Measurements from ENCODE around the gene SPAAR. TPM values are rescaled to one million over a fixed set of nuclear protein-coding genes. Genes with fewer than 3 reads are reported as not detected.

SPAAR gene
- total RNA-seq, 1 experiment from 2014 or later: 0.37 TPM

GRCh38 chr9:35948451-35948850, 39.2 kb downstream of the SPAAR start:
- CTCF ChIA-PET: no interaction called here
- no peaks in the 10 kb centered on the region for H3K9me3 ChIP-seq (ENCODE audit: low read depth, low read length, poor library complexity, severe bottlenecking)
- H3K27me3 ChIP-seq (replicated peaks; ENCODE audit: insufficient read depth, low read depth, low read length, poor library complexity): peaks cover 12% of the 10 kb centered on the region
- H3K4me1 ChIP-seq (ENCODE audit: insufficient read depth, low read length, poor library complexity, severe bottlenecking): peaks cover 5% of the 10 kb centered on the region
- no peak overlapping the region for H3K4me3 ChIP-seq (ENCODE audit: low read depth, low read length, poor library complexity, severe bottlenecking)
- BruUV-seq (replicated peaks): no TSS peak
- POLR2A ChIA-PET (ENCODE audit: low non-redundant PET): no interaction called here
- intact Hi-C loops (cut with micrococcal nuclease; ENCODE audit: unreplicated experiment): loop anchor here (5.0 kb wide), 1 partner anchor 46 kb away; no protein-coding TSS in a partner anchor
- DNase-seq (ENCODE audit: low spot score): no peak
- TF ChIP-seq CTCF (conservative IDR thresholded peaks at IDR 0.05; ENCODE audit: low read depth, low read length) (no peak), EZH2 (IDR thresholded peaks at IDR 0.05; ENCODE audit: borderline replicate concordance, low read depth, low read length, poor library complexity, severe bottlenecking) (no peak)
- H3K27ac ChIP-seq (ENCODE audit: low read depth, low read length, poor library complexity, severe bottlenecking): no peak overlapping the region
- no peaks in the 10 kb centered on the region for H3K36me3 ChIP-seq (ENCODE audit: insufficient read depth, low read length, poor library complexity, severe bottlenecking)

GRCh38 chr9:35948901-35949318, 39.6 kb downstream of the SPAAR start:
- H3K4me1 ChIP-seq (ENCODE audit: insufficient read depth, low read length, poor library complexity, severe bottlenecking): peaks cover 5% of the 10 kb centered on the region
- H3K36me3 ChIP-seq (ENCODE audit: insufficient read depth, low read length, poor library complexity, severe bottlenecking): no peaks in the 10 kb centered on the region
- no peaks in the 10 kb centered on the region for H3K9me3 ChIP-seq (ENCODE audit: low read depth, low read length, poor library complexity, severe bottlenecking)
- TF ChIP-seq EZH2 (IDR thresholded peaks at IDR 0.05; ENCODE audit: borderline replicate concordance, low read depth, low read length, poor library complexity, severe bottlenecking): no peak
- no peak for TF ChIP-seq CTCF (conservative IDR thresholded peaks at IDR 0.05; ENCODE audit: low read depth, low read length)
- peaks cover 16% of the 10 kb centered on the region for H3K27me3 ChIP-seq (replicated peaks; ENCODE audit: insufficient read depth, low read depth, low read length, poor library complexity)
- H3K27ac ChIP-seq (ENCODE audit: low read depth, low read length, poor library complexity, severe bottlenecking): no peak overlapping the region
- ChIA-PET POLR2A (ENCODE audit: low non-redundant PET) (no interaction called here), CTCF (no interaction called here)
- no TSS peak for BruUV-seq (replicated peaks)
- intact Hi-C loops (cut with micrococcal nuclease; ENCODE audit: unreplicated experiment): loop anchor here (5.0 kb wide), 1 partner anchor 47 kb away; no protein-coding TSS in a partner anchor
- H3K4me3 ChIP-seq (ENCODE audit: low read depth, low read length, poor library complexity, severe bottlenecking): no peak overlapping the region
- no peak for DNase-seq (ENCODE audit: low spot score)

- peaks cover 21% of the 10 kb centered on the region for H3K27me3 ChIP-seq (replicated peaks; ENCODE audit: insufficient read depth, low read depth, low read length, poor library complexity)
- DNase-seq (ENCODE audit: low spot score): no peak
- H3K36me3 ChIP-seq (ENCODE audit: insufficient read depth, low read length, poor library complexity, severe bottlenecking): no peaks in the 10 kb centered on the region
- TF ChIP-seq EZH2 (IDR thresholded peaks at IDR 0.05; ENCODE audit: borderline replicate concordance, low read depth, low read length, poor library complexity, severe bottlenecking) (no peak), CTCF (conservative IDR thresholded peaks at IDR 0.05; ENCODE audit: low read depth, low read length) (no peak)
- BruUV-seq (replicated peaks): no TSS peak
- no peaks in the 10 kb centered on the region for H3K9me3 ChIP-seq (ENCODE audit: low read depth, low read length, poor library complexity, severe bottlenecking)
- no peak overlapping the region for H3K27ac ChIP-seq (ENCODE audit: low read depth, low read length, poor library complexity, severe bottlenecking)
- ChIA-PET POLR2A (ENCODE audit: low non-redundant PET) (no interaction called here), CTCF (no interaction called here)
- H3K4me1 ChIP-seq (ENCODE audit: insufficient read depth, low read length, poor library complexity, severe bottlenecking): no peaks in the 10 kb centered on the region
- intact Hi-C loops (cut with micrococcal nuclease; ENCODE audit: unreplicated experiment): loop anchor here (5.0 kb wide), 1 partner anchor 216 kb away; the partner anchor contains the start of gene CCIN
- no peak overlapping the region for H3K4me3 ChIP-seq (ENCODE audit: low read depth, low read length, poor library complexity, severe bottlenecking)
These were observed 42.4 kb downstream of the SPAAR start for GRCh38 chr9:35951736-35952135.

Measured in A673 (cell line).